Measurements from ENCODE around the gene PTPRM. TPM values are rescaled to one million over a fixed set of nuclear protein-coding genes. Genes with fewer than 3 reads are reported as not detected.

The PTPRM gene
- total and polyA plus RNA-seq, 4 donors, result 9.2 to 23.0 (median 12.7) TPM

DNA sequence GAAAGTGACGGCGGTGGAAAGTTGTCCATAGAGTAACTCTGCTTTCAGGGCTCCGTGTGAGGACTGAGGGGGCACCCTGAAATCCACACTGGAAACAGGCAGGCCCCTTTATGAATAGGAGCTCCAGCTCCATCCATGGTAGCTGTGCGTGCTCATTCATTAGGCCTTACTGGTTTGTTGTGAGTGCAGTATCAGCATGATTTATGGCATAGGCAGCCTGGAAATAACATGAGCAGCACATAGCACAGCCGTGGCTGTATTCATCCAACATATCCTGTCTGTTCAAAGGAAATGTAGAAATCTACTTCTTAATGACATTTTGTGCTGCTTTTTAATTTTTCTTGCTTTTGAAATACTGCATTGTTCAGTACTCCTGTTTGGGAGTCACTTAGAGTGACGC lies 627.3 kb downstream of the PTPRM start:
- no peak for DNase-seq (ENCODE audit: low spot score)
- H3K9me3 ChIP-seq (ENCODE audit: control insufficient read depth in 4 of 4, low read length in 3 of 4), result no peaks in the 10 kb centered on the region
- H3K4me1 ChIP-seq (ENCODE audit: control insufficient read depth in 4 of 4, insufficient read depth in 4 of 4, low read length in 3 of 4), result no peaks in the 10 kb centered on the region
- no peaks in the 10 kb centered on the region for H3K27me3 ChIP-seq (ENCODE audit: control insufficient read depth in 4 of 4, insufficient read depth in 4 of 4, low read length in 3 of 4)
- WGBS, result 94% methylated on average over 6 of the region's 6 CpGs
- no peak overlapping the region for H3K27ac ChIP-seq (ENCODE audit: low read depth in 1 of 2, low read length in 2 of 2)
- no peak overlapping the region for H3K9ac ChIP-seq (ENCODE audit: low read depth in 1 of 2, low read length in 2 of 2)
- no peak overlapping the region for H3K4me3 ChIP-seq (ENCODE audit: low read depth in 1 of 3, low read length in 3 of 3)
- TF ChIP-seq FOXA2 (IDR thresholded peaks at IDR 0.05) (no peak), RXRA (IDR thresholded peaks at IDR 0.05) (no peak), TAF1 (conservative IDR thresholded peaks at IDR 0.05) (no peak), HNF4A (conservative IDR thresholded peaks at IDR 0.05) (no peak), FOXA1 (IDR thresholded peaks at IDR 0.05) (no peak), EGR1 (IDR thresholded peaks at IDR 0.05; ENCODE audit: low read depth in 2 of 2) (no peak), SP1 (IDR thresholded peaks at IDR 0.05) (no peak), NR2F2 (IDR thresholded peaks at IDR 0.05) (no peak), HNF4G (IDR thresholded peaks at IDR 0.05) (no peak), JUND (IDR thresholded peaks at IDR 0.05) (no peak), YY1 (IDR thresholded peaks at IDR 0.05) (no peak), GABPA (IDR thresholded peaks at IDR 0.05 in 1 of 2, conservative IDR thresholded peaks at IDR 0.05 in 1 of 2) (no peak), RAD21 (IDR thresholded peaks at IDR 0.05) (no peak)
- TF ChIP-seq, protein P1, sequence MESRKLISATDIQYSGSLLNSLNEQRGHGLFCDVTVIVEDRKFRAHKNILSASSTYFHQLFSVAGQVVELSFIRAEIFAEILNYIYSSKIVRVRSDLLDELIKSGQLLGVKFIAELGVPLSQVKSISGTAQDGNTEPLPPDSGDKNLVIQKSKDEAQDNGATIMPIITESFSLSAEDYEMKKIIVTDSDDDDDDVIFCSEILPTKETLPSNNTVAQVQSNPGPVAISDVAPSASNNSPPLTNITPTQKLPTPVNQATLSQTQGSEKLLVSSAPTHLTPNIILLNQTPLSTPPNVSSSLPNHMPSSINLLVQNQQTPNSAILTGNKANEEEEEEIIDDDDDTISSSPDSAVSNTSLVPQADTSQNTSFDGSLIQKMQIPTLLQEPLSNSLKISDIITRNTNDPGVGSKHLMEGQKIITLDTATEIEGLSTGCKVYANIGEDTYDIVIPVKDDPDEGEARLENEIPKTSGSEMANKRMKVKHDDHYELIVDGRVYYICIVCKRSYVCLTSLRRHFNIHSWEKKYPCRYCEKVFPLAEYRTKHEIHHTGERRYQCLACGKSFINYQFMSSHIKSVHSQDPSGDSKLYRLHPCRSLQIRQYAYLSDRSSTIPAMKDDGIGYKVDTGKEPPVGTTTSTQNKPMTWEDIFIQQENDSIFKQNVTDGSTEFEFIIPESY (IDR thresholded peaks at IDR 0.05), result no peak
- TF ChIP-seq, protein P2, sequence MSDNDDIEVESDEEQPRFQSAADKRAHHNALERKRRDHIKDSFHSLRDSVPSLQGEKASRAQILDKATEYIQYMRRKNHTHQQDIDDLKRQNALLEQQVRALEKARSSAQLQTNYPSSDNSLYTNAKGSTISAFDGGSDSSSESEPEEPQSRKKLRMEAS (IDR thresholded peaks at IDR 0.05), result no peak
- TF ChIP-seq, protein P3, sequence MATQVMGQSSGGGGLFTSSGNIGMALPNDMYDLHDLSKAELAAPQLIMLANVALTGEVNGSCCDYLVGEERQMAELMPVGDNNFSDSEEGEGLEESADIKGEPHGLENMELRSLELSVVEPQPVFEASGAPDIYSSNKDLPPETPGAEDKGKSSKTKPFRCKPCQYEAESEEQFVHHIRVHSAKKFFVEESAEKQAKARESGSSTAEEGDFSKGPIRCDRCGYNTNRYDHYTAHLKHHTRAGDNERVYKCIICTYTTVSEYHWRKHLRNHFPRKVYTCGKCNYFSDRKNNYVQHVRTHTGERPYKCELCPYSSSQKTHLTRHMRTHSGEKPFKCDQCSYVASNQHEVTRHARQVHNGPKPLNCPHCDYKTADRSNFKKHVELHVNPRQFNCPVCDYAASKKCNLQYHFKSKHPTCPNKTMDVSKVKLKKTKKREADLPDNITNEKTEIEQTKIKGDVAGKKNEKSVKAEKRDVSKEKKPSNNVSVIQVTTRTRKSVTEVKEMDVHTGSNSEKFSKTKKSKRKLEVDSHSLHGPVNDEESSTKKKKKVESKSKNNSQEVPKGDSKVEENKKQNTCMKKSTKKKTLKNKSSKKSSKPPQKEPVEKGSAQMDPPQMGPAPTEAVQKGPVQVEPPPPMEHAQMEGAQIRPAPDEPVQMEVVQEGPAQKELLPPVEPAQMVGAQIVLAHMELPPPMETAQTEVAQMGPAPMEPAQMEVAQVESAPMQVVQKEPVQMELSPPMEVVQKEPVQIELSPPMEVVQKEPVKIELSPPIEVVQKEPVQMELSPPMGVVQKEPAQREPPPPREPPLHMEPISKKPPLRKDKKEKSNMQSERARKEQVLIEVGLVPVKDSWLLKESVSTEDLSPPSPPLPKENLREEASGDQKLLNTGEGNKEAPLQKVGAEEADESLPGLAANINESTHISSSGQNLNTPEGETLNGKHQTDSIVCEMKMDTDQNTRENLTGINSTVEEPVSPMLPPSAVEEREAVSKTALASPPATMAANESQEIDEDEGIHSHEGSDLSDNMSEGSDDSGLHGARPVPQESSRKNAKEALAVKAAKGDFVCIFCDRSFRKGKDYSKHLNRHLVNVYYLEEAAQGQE (IDR thresholded peaks at IDR 0.05), result no peak
- TF ChIP-seq, protein P4, sequence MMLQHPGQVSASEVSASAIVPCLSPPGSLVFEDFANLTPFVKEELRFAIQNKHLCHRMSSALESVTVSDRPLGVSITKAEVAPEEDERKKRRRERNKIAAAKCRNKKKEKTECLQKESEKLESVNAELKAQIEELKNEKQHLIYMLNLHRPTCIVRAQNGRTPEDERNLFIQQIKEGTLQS (IDR thresholded peaks at IDR 0.05), result no peak
- TF ChIP-seq, protein P5, sequence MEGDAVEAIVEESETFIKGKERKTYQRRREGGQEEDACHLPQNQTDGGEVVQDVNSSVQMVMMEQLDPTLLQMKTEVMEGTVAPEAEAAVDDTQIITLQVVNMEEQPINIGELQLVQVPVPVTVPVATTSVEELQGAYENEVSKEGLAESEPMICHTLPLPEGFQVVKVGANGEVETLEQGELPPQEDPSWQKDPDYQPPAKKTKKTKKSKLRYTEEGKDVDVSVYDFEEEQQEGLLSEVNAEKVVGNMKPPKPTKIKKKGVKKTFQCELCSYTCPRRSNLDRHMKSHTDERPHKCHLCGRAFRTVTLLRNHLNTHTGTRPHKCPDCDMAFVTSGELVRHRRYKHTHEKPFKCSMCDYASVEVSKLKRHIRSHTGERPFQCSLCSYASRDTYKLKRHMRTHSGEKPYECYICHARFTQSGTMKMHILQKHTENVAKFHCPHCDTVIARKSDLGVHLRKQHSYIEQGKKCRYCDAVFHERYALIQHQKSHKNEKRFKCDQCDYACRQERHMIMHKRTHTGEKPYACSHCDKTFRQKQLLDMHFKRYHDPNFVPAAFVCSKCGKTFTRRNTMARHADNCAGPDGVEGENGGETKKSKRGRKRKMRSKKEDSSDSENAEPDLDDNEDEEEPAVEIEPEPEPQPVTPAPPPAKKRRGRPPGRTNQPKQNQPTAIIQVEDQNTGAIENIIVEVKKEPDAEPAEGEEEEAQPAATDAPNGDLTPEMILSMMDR (IDR thresholded peaks at IDR 0.05; ENCODE audit: low read depth, low read length, missing input control), result no peak
- no peaks in the 10 kb centered on the region for H3K36me3 ChIP-seq (ENCODE audit: control insufficient read depth in 4 of 4, insufficient read depth in 3 of 4, low read depth in 1 of 4, low read length in 3 of 4)
